ENCODE measurements around the gene ASB18.

DNA sequence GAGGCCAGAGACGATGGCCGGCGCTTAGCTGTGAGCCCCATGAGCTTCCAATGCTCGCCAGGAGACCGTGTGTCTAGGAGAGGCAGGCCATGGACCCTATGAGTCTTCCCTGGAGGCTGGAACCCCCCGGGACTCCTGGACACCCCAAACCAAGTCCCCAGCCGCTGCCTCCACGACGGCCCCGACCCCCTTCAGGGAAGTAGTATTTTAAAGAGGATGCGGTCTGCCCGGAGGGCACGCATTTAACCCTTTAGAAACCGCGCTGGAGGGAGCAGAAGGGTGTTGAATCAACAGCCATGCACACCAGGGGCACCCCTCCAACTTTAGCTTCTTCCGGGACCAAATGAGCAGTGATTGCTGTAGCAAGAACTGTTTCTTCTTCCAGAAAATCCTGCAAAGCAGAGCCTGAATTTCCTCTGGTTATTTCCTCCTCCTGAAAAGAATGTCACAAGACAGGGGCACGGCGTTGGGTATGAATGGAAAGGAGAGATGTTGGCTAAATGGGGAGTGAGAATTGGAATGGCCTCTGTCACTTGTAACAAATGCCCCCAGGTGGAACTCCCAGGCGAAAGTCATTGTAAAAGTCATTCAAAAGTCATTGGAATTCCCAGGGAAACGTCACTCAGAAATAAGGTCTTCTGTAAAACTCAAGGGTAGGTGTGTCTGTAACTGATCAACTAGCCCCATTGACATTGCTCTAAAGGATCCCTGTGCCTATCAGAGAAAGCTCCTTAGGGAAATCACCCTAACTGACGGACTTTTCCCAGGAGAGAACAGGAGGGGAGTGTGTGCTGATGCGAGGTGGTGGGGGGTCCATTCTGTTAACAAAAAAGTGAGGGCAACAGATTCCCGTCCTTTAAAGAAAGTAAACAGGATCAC is 90.2 kb downstream of the ASB18 start:
- TF ChIP-seq, protein P1, sequence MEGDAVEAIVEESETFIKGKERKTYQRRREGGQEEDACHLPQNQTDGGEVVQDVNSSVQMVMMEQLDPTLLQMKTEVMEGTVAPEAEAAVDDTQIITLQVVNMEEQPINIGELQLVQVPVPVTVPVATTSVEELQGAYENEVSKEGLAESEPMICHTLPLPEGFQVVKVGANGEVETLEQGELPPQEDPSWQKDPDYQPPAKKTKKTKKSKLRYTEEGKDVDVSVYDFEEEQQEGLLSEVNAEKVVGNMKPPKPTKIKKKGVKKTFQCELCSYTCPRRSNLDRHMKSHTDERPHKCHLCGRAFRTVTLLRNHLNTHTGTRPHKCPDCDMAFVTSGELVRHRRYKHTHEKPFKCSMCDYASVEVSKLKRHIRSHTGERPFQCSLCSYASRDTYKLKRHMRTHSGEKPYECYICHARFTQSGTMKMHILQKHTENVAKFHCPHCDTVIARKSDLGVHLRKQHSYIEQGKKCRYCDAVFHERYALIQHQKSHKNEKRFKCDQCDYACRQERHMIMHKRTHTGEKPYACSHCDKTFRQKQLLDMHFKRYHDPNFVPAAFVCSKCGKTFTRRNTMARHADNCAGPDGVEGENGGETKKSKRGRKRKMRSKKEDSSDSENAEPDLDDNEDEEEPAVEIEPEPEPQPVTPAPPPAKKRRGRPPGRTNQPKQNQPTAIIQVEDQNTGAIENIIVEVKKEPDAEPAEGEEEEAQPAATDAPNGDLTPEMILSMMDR (IDR thresholded peaks at IDR 0.05) = no peak
- TF ChIP-seq POLR2A (IDR thresholded peaks at IDR 0.05) = no peak
- no peak for TF ChIP-seq POLR2AphosphoS5 (IDR thresholded peaks at IDR 0.05)

All from stomach (tissue), 4 donors.